ENCODE data around the gene ARL15.

- TF ChIP-seq CTCF (IDR thresholded peaks at IDR 0.05) (no peak), POLR2A (IDR thresholded peaks at IDR 0.05) (no peak), EP300 (IDR thresholded peaks at IDR 0.05) (no peak)
Measured at GRCh38 chr5:54177058-54177457, 133.3 kb downstream of the ARL15 start.
